ENCODE measurements around the gene DHRS4.
"Not testable (repeated sequence)": the region's sequence is repeated elsewhere in the genome, so short reads cannot be mapped to it uniquely, and the experiment has no call there.

DNA sequence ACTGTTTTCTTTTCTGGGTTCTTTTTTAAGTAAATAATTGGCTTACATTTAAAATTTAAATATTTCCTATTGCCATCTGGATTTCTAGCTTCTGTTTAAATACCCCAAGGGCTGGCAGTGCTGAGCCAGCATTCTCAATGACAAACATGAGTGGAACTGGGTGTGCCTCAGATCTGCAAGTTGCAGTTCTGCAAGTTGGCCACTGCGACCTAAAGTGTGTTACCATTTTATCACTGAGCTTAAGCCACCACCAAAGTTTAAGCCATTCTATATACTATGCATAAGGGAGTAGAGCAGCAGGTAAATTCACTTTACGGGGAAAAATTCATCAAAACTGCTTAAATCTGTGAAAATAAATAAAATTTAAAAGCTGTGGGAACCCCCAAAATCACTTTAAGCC lies 23.6 kb downstream of the DHRS4 start:
- TF ChIP-seq, protein P1, sequence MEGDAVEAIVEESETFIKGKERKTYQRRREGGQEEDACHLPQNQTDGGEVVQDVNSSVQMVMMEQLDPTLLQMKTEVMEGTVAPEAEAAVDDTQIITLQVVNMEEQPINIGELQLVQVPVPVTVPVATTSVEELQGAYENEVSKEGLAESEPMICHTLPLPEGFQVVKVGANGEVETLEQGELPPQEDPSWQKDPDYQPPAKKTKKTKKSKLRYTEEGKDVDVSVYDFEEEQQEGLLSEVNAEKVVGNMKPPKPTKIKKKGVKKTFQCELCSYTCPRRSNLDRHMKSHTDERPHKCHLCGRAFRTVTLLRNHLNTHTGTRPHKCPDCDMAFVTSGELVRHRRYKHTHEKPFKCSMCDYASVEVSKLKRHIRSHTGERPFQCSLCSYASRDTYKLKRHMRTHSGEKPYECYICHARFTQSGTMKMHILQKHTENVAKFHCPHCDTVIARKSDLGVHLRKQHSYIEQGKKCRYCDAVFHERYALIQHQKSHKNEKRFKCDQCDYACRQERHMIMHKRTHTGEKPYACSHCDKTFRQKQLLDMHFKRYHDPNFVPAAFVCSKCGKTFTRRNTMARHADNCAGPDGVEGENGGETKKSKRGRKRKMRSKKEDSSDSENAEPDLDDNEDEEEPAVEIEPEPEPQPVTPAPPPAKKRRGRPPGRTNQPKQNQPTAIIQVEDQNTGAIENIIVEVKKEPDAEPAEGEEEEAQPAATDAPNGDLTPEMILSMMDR (conservative IDR thresholded peaks at IDR 0.05; ENCODE audit: low read depth, low read length) = peak; percentile 31; the same call in 1 of the 2 replicates
- TF ChIP-seq EZH2 (IDR thresholded peaks at IDR 0.05; ENCODE audit: borderline replicate concordance, low read depth, low read length, poor library complexity, severe bottlenecking) = not testable (repeated sequence)

Measured in A673 (cell line).